ENCODE data around the gene YIPF5. TPM values are rescaled to one million over a fixed set of nuclear protein-coding genes. Genes with fewer than 3 reads are reported as not detected.

YIPF5 gene
- total RNA-seq, 1 experiment from 2014 or later, result 50.9 TPM

- no peak overlapping the region for H3K27ac ChIP-seq (ENCODE audit: low read depth, low read length, poor library complexity, severe bottlenecking)
- H3K4me3 ChIP-seq (ENCODE audit: low read depth, low read length, poor library complexity, severe bottlenecking), result no peak overlapping the region
- POLR2A ChIA-PET (ENCODE audit: low non-redundant PET), result no interaction called here
- H3K36me3 ChIP-seq (ENCODE audit: insufficient read depth, low read length, poor library complexity, severe bottlenecking), result no peaks in the 10 kb centered on the region
- H3K27me3 ChIP-seq (replicated peaks; ENCODE audit: insufficient read depth, low read depth, low read length, poor library complexity), result no peaks in the 10 kb centered on the region
- CTCF ChIA-PET, result no interaction called here
- no peaks in the 10 kb centered on the region for H3K4me1 ChIP-seq (ENCODE audit: insufficient read depth, low read length, poor library complexity, severe bottlenecking)
- H3K9me3 ChIP-seq (ENCODE audit: low read depth, low read length, poor library complexity, severe bottlenecking), result no peaks in the 10 kb centered on the region
- TF ChIP-seq EZH2 (IDR thresholded peaks at IDR 0.05; ENCODE audit: borderline replicate concordance, low read depth, low read length, poor library complexity, severe bottlenecking) (no peak), CTCF (conservative IDR thresholded peaks at IDR 0.05; ENCODE audit: low read depth, low read length) (no peak)
- BruUV-seq (replicated peaks), result no TSS peak
- intact Hi-C loops (cut with micrococcal nuclease; ENCODE audit: unreplicated experiment), result no loop called here
- no peak for DNase-seq (ENCODE audit: low spot score)
These were observed 48.9 kb downstream of the YIPF5 start for GRCh38 chr5:144121577-144121976.

GRCh38 chr5:144120661-144121180, 49.7 kb downstream of the YIPF5 start:
- TF ChIP-seq CTCF (conservative IDR thresholded peaks at IDR 0.05; ENCODE audit: low read depth, low read length) (no peak), EZH2 (IDR thresholded peaks at IDR 0.05; ENCODE audit: borderline replicate concordance, low read depth, low read length, poor library complexity, severe bottlenecking) (no peak)
- intact Hi-C loops (cut with micrococcal nuclease; ENCODE audit: unreplicated experiment), result no loop called here
- Histone ChIP-seq H3K36me3 (ENCODE audit: insufficient read depth, low read length, poor library complexity, severe bottlenecking) (no peaks in the 10 kb centered on the region), H3K4me1 (ENCODE audit: insufficient read depth, low read length, poor library complexity, severe bottlenecking) (no peaks in the 10 kb centered on the region), H3K27me3 (replicated peaks; ENCODE audit: insufficient read depth, low read depth, low read length, poor library complexity) (no peaks in the 10 kb centered on the region), H3K4me3 (ENCODE audit: low read depth, low read length, poor library complexity, severe bottlenecking) (no peak overlapping the region), H3K9me3 (ENCODE audit: low read depth, low read length, poor library complexity, severe bottlenecking) (no peaks in the 10 kb centered on the region), H3K27ac (ENCODE audit: low read depth, low read length, poor library complexity, severe bottlenecking) (no peak overlapping the region)
- ChIA-PET POLR2A (ENCODE audit: low non-redundant PET) (no interaction called here), CTCF (no interaction called here)
- no TSS peak for BruUV-seq (replicated peaks)
- no peak for DNase-seq (ENCODE audit: low spot score)

GRCh38 chr5:144117412-144117811, 53.0 kb downstream of the YIPF5 start:
- H3K4me3 ChIP-seq (ENCODE audit: low read depth, low read length, poor library complexity, severe bottlenecking), result no peak overlapping the region
- ChIA-PET POLR2A (ENCODE audit: low non-redundant PET) (no interaction called here), CTCF (no interaction called here)
- no peaks in the 10 kb centered on the region for H3K36me3 ChIP-seq (ENCODE audit: insufficient read depth, low read length, poor library complexity, severe bottlenecking)
- H3K4me1 ChIP-seq (ENCODE audit: insufficient read depth, low read length, poor library complexity, severe bottlenecking), result no peaks in the 10 kb centered on the region
- no peak overlapping the region for H3K27ac ChIP-seq (ENCODE audit: low read depth, low read length, poor library complexity, severe bottlenecking)
- no peaks in the 10 kb centered on the region for H3K9me3 ChIP-seq (ENCODE audit: low read depth, low read length, poor library complexity, severe bottlenecking)
- intact Hi-C loops (cut with micrococcal nuclease; ENCODE audit: unreplicated experiment), result no loop called here
- no TSS peak for BruUV-seq (replicated peaks)
- no peaks in the 10 kb centered on the region for H3K27me3 ChIP-seq (replicated peaks; ENCODE audit: insufficient read depth, low read depth, low read length, poor library complexity)
- TF ChIP-seq EZH2 (IDR thresholded peaks at IDR 0.05; ENCODE audit: borderline replicate concordance, low read depth, low read length, poor library complexity, severe bottlenecking) (no peak), CTCF (conservative IDR thresholded peaks at IDR 0.05; ENCODE audit: low read depth, low read length) (no peak)
- DNase-seq (ENCODE audit: low spot score), result no peak

Data from A673 (cell line).